ENCODE measurements around the gene SKAP1.
"Not testable (repeated sequence)": the region's sequence is repeated elsewhere in the genome, so short reads cannot be mapped to it uniquely, and the experiment has no call there.

The SKAP1 gene

GRCh38 chr17:48368352-48368908 lies 61.6 kb downstream of the SKAP1 start:
- DNase-seq: no peak

- DNase-seq: no peak
These were observed 66.9 kb downstream of the SKAP1 start for GRCh38 chr17:48363161-48363560.

GRCh38 chr17:48360861-48361633 lies 69.0 kb downstream of the SKAP1 start:
- DNase-seq: not testable (repeated sequence)

- no peak for DNase-seq
These were observed 72.0 kb downstream of the SKAP1 start for GRCh38 chr17:48357779-48358602.

GRCh38 chr17:48356866-48357265 lies 73.1 kb downstream of the SKAP1 start:
- DNase-seq: no peak

- no peak for DNase-seq
These were observed 77.4 kb downstream of the SKAP1 start for GRCh38 chr17:48352630-48353029.

GRCh38 chr17:48351911-48352332 lies 78.1 kb downstream of the SKAP1 start:
- DNase-seq: peak; percentile 23

- no peak for DNase-seq
These were observed 81.7 kb downstream of the SKAP1 start for GRCh38 chr17:48348352-48348751.

GRCh38 chr17:48347177-48347576 lies 82.8 kb downstream of the SKAP1 start:
- DNase-seq: no peak

- no peak for DNase-seq
These were observed 85.8 kb downstream of the SKAP1 start for GRCh38 chr17:48344251-48344650.

GRCh38 chr17:48340916-48341315 lies 89.1 kb downstream of the SKAP1 start:
- no peak for DNase-seq

GRCh38 chr17:48338720-48339119 lies 91.3 kb downstream of the SKAP1 start:
- DNase-seq: no peak

GRCh38 chr17:48337903-48338302 lies 92.1 kb downstream of the SKAP1 start:
- DNase-seq: not testable (repeated sequence)

GRCh38 chr17:48336986-48337385 lies 93.0 kb downstream of the SKAP1 start:
- no peak for DNase-seq

- DNase-seq: peak; percentile 67
These were observed 94.0 kb downstream of the SKAP1 start for GRCh38 chr17:48335858-48336500.

- no peak for DNase-seq
These were observed 94.7 kb downstream of the SKAP1 start for GRCh38 chr17:48335146-48335784.

GRCh38 chr17:48333034-48333530 lies 96.9 kb downstream of the SKAP1 start:
- DNase-seq: no peak

GRCh38 chr17:48330887-48331286 lies 99.1 kb downstream of the SKAP1 start:
- DNase-seq: no peak

GRCh38 chr17:48330421-48330820 lies 99.6 kb downstream of the SKAP1 start:
- peak; percentile 53 for DNase-seq

- DNase-seq: peak; percentile 8
These were observed 101.6 kb downstream of the SKAP1 start for GRCh38 chr17:48328457-48328856.

GRCh38 chr17:48326310-48326709 lies 103.7 kb downstream of the SKAP1 start:
- no peak for DNase-seq

- no peak for DNase-seq
These were observed 108.0 kb downstream of the SKAP1 start for GRCh38 chr17:48322060-48322459.

GRCh38 chr17:48317732-48318131 lies 112.3 kb downstream of the SKAP1 start:
- DNase-seq: no peak
